HCT116 (cell line): ENCODE data around the gene MTRF1L. TPM values are rescaled to one million over a fixed set of nuclear protein-coding genes. Genes with fewer than 3 reads are reported as not detected.

ENCODE experiments used
- ATAC-seq: fragments of 200-7000 bp; cut with Tn5 transposase; 2 replicates; pipeline ENCODE4 v1.9.1; 2020; ENCODE audit warnings: mild to moderate bottlenecking, moderate library complexity
- BruUV-seq: library from RNA; stranded (reverse); fragments of 400-500 nt; replicated peaks from 2 replicates; lab custom pipeline; 2021; lab: Mats Ljungman, UMichigan
- CTCF ChIA-PET: fragments of 300-600 bp; sonication (Branson Sonifier 250); formaldehyde crosslinking; loops from one replicate; lab custom pipeline; 2021; ENCODE audit warnings: antibody characterized with exemption; lab: Charles Lee
- POLR2A ChIA-PET: fragments of 300-600, 350-600 bp; sonication (Branson Sonifier 250); formaldehyde crosslinking; loops from one replicate; lab custom pipeline; 2021; ENCODE audit warnings: antibody characterized with exemption; lab: Charles Lee
- RAD21 ChIA-PET, 2 experiments: fragments of 300-600 bp; sonication (Branson Sonifier 250); formaldehyde crosslinking; loops; one replicate each; lab custom pipeline; 2023; ENCODE audit warnings: low total read pairs in 2 of 2; ENCODE audit not compliant: uncharacterized antibody in 2 of 2, unreplicated experiment in 2 of 2, low non-redundant PET in 1 of 2; lab: Charles Lee
- DNase-seq: peaks from one replicate; pipeline ENCODE4 v3.0.0-alpha.2; 2010; ENCODE audit warnings: low read depth, low spot score
- H2AFZ ChIP-seq: fragments of 200-600 bp; shearing (Covaris generic), sonication (generic); 2 replicates; pipeline ENCODE4 v1.6.1; 2017; ENCODE audit warnings: low read depth, mixed run types, mixed read lengths, antibody characterized with exemption, low read length; ENCODE audit not compliant: poor library complexity, severe bottlenecking
- H3K27ac ChIP-seq: 2 replicates; pipeline ENCODE4 v1.5.1; 2012; ENCODE audit warnings: low read depth, low read length
- H3K27me3 ChIP-seq: fragments of 200-600 bp; sonication (generic); 2 replicates; pipeline ENCODE4 v1.6.1; 2016; ENCODE audit warnings: mixed run types, low read length, mixed read lengths; ENCODE audit not compliant: insufficient read depth
- H3K36me3 ChIP-seq, 2 experiments: fragments of 200-500 bp in 1 of 2; fragments of 200-600 bp in 1 of 2; sonication (Bioruptor generic) in 1 of 2; sonication (generic) in 1 of 2; 2 replicates each; pipeline versions ENCODE4 v1.5.1 to v1.6.1; 2014 to 2016; ENCODE audit warnings: low read length in 2 of 2, inconsistent platforms in 1 of 2, mixed read lengths in 1 of 2, mixed run types in 1 of 2; ENCODE audit not compliant: insufficient read depth in 2 of 2, control insufficient read depth in 1 of 2
- H3K4me1 ChIP-seq, 2 experiments: fragments of 200-600 bp in 1 of 2; sonication (generic) in 1 of 2; 2 replicates each; pipeline versions ENCODE4 v1.5.1 to v1.6.1; 2012 to 2017; ENCODE audit warnings: low read length in 2 of 2, inconsistent platforms in 1 of 2, mild to moderate bottlenecking in 1 of 2, mixed read lengths in 1 of 2, mixed run types in 1 of 2, moderate library complexity in 1 of 2; ENCODE audit not compliant: insufficient read depth in 2 of 2, control insufficient read depth in 1 of 2
- H3K4me2 ChIP-seq: fragments of 200-600 bp; sonication (generic); 2 replicates; pipeline ENCODE4 v1.6.1; 2017; ENCODE audit warnings: mixed run types, low read length, mixed read lengths
- H3K4me3 ChIP-seq, 2 experiments: fragments of 200-600 bp in 1 of 2; sonication (generic) in 1 of 2; replicated peaks in 1 of 2; 2 replicates each; pipeline ENCODE4 v1.5.1; 2011 to 2016; ENCODE audit warnings: low read length in 2 of 2, control low read depth in 1 of 2, low read depth in 1 of 2, mild to moderate bottlenecking in 1 of 2, mixed read lengths in 1 of 2, mixed run types in 1 of 2
- H3K79me2 ChIP-seq: fragments of 200-600 bp; sonication (generic); 2 replicates; pipeline ENCODE4 v1.6.1; 2017; ENCODE audit warnings: mild to moderate bottlenecking, mixed run types, low read length, moderate library complexity, mixed read lengths; ENCODE audit not compliant: insufficient read depth
- H3K9ac ChIP-seq: fragments of 200-600 bp; sonication (generic); 2 replicates; pipeline ENCODE4 v1.6.1; 2016; ENCODE audit warnings: low read length, mixed read lengths
- H3K9me2 ChIP-seq: fragments of 200-600 bp; sonication (generic), shearing (Covaris generic); 2 replicates; pipeline ENCODE4 v1.6.1; 2017; ENCODE audit warnings: mixed run types, mild to moderate bottlenecking, moderate library complexity; ENCODE audit not compliant: insufficient read depth
- H3K9me3 ChIP-seq, 2 experiments: fragments of 200-500 bp in 1 of 2; fragments of 200-600 bp in 1 of 2; sonication (Bioruptor generic) in 1 of 2; sonication (generic) in 1 of 2; 2 replicates each; pipeline ENCODE4 v1.6.1; 2014 to 2017; ENCODE audit warnings: low read length in 2 of 2, mixed read lengths in 2 of 2, inconsistent platforms in 1 of 2, low read depth in 1 of 2, mild to moderate bottlenecking in 1 of 2, mixed run types in 1 of 2, moderate library complexity in 1 of 2; ENCODE audit not compliant: control insufficient read depth in 1 of 2, insufficient read depth in 1 of 2
- H4K20me1 ChIP-seq: fragments of 200-600 bp; sonication (generic), shearing (Covaris generic); 2 replicates; pipeline ENCODE4 v1.6.1; 2017; ENCODE audit warnings: mixed run types, mild to moderate bottlenecking, moderate library complexity; ENCODE audit not compliant: insufficient read depth
- CBX3 ChIP-seq: IDR thresholded peaks from 2 replicates; pipeline ENCODE4 v1.6.1; 2012; ENCODE audit warnings: low read depth
- EGR1 ChIP-seq: IDR thresholded peaks from 2 replicates; pipeline ENCODE4 v1.6.1; 2012; ENCODE audit warnings: low read depth
- EZH2 ChIP-seq: fragments of 200-600 bp; sonication (generic); IDR thresholded peaks from 2 replicates; pipeline ENCODE4 v1.6.1; 2017; ENCODE audit warnings: antibody characterized with exemption, mixed run types
- FOSL1 ChIP-seq: IDR thresholded peaks from 2 replicates; pipeline ENCODE4 v1.6.1; 2012; ENCODE audit warnings: low read depth
- JUND ChIP-seq: IDR thresholded peaks from 2 replicates; pipeline ENCODE4 v1.6.1; 2012
- POLR2A ChIP-seq: IDR thresholded peaks from 2 replicates; pipeline ENCODE4 v1.7.0; 2011; ENCODE audit warnings: borderline replicate concordance; ENCODE audit not compliant: insufficient read depth, insufficient read length; ENCODE audit errors: extremely low read depth
- SP1 ChIP-seq: IDR thresholded peaks from 2 replicates; pipeline ENCODE4 v1.6.1; 2012; ENCODE audit warnings: low read depth
- SRF ChIP-seq: IDR thresholded peaks from 2 replicates; pipeline ENCODE4 v1.6.1; 2012; ENCODE audit warnings: low read depth
- YY1 ChIP-seq: IDR thresholded peaks from 2 replicates; pipeline ENCODE4 v1.6.1; 2011; ENCODE audit warnings: low read length, low read depth, moderate library complexity, mild to moderate bottlenecking; ENCODE audit not compliant: insufficient replicate concordance; ENCODE audit errors: extremely low read depth
- ZFX ChIP-seq: fragments of 450-650 bp; IDR thresholded peaks from 2 replicates; pipeline ENCODE4 v1.6.1; 2017
- ZNF274 ChIP-seq: fragments of 200-500 bp; sonication (Bioruptor generic); IDR thresholded peaks from 2 replicates; pipeline ENCODE4 v1.6.1; 2014; ENCODE audit warnings: mild to moderate bottlenecking, low read depth, low read length, inconsistent platforms
- intact Hi-C: fragments of 100-400 bp; cut with micrococcal nuclease; formaldehyde crosslinking; loops from 2 replicates; pipeline ENCODE4 v1.10.0; 2022
- total RNA-seq: library from RNA; stranded (reverse); gene quantifications from one replicate; pipeline ENCODE4 v1.2.1, GENCODE V29; 2021; ENCODE audit not compliant: unreplicated experiment
- TF ChIP-seq, protein P1 (sequence below): IDR thresholded peaks from 2 replicates; pipeline ENCODE4 v1.6.1; 2012
- TF ChIP-seq, protein P2 (sequence below): IDR thresholded peaks from 2 replicates; pipeline ENCODE4 v1.6.1; 2012
- TF ChIP-seq, protein P3 (sequence below), 3 experiments: fragments of 200-600 bp in 1 of 3; sonication (generic) in 1 of 3; IDR thresholded peaks in 2 of 3; conservative IDR thresholded peaks in 1 of 3; 2 replicates each; pipeline ENCODE4 v1.5.1; 2012 to 2017; ENCODE audit warnings: low read depth in 2 of 3, low read length in 2 of 3, antibody characterized with exemption in 1 of 3, borderline replicate concordance in 1 of 3, control low read depth in 1 of 3, mild to moderate bottlenecking in 1 of 3, mixed read lengths in 1 of 3, mixed run types in 1 of 3, moderate library complexity in 1 of 3; ENCODE audit not compliant: insufficient read depth in 1 of 3
- TF ChIP-seq, protein P4 (sequence below): IDR thresholded peaks from 2 replicates; pipeline ENCODE4 v1.6.1; 2011; ENCODE audit warnings: mild to moderate bottlenecking, low read length, moderate library complexity; ENCODE audit not compliant: insufficient replicate concordance; ENCODE audit errors: extremely low read depth

MTRF1L gene
- total RNA-seq, 1 experiment from 2014 or later: 26.2 TPM

DNA sequence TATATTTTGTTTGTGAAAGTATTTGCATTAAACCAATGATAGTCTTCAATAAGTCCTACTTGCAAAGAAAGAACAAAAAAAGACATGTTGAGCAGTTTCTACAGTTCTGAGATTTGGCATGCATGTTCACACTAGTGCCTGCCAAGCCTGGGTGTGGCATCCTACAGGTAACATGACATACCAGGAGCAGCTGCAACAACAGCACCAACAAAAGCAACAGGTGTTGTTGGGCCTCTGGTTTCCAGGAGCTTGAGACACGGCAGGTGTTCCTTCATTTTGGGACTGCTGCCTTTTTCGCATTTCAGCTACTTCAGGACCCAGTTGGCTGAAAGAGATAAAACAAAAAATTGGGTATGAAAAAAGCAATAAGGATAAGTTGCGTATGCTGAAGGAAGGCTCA lies 41.2 kb upstream of the MTRF1L start:
- Histone ChIP-seq H3K9me2 (no peaks in the 10 kb centered on the region), H3K4me1 (no peaks in the 10 kb centered on the region), H2AFZ (no peak overlapping the region), H4K20me1 (no peaks in the 10 kb centered on the region), H3K4me3 (no peak overlapping the region), H3K9ac (no peak overlapping the region), H3K79me2 (no peaks in the 10 kb centered on the region), H3K27me3 (no peaks in the 10 kb centered on the region), H3K4me2 (no peak overlapping the region), H3K36me3 (no peaks in the 10 kb centered on the region), H3K9me3 (no peaks in the 10 kb centered on the region), H3K27ac (no peak overlapping the region)
- no TSS peak for BruUV-seq
- CTCF ChIA-PET: no interaction called here
- POLR2A ChIA-PET: no interaction called here
- RAD21 ChIA-PET: no interaction called here
- DNase-seq (no peak), ATAC-seq (no peak)
- intact Hi-C loops: no loop called here
- TF ChIP-seq EGR1 (no peak), ZNF274 (no peak), JUND (no peak), EZH2 (no peak), SRF (no peak), CBX3 (no peak), YY1 (no peak)
- TF ChIP-seq, protein P1, sequence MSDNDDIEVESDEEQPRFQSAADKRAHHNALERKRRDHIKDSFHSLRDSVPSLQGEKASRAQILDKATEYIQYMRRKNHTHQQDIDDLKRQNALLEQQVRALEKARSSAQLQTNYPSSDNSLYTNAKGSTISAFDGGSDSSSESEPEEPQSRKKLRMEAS: no peak

DNA sequence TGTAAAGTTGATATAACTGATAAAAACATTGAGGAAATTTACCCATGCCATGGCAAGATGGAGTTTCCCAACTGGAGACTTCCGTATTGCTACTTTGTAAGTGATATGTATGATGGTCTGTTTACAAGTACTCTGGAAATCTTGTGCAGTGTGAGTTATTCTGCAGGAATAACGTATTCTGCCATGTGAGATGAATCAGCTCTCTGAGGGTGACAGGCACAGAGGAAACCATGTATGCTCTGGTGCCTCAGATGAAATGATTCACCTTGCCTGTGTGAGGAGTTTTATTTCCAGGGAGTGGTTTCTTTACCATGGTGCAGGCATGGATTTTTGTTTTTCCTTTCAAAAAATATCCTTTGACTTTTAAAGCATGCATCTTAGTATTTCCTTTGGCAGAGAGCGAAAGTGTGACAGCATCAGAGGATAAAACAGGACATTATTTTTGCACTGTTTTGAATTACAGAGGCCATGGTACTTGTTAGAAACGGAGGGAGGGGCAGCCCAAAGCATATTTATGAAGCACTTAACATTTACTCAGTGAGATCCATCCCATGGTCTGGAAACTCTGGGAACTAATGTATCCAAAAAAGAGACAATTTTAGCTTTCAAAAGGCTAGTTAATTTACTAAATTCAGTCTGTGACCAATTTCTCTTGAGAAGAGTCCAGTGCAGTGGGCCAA lies 36.0 kb upstream of the MTRF1L start:
- H3K36me3 ChIP-seq: no peaks in the 10 kb centered on the region
- H3K4me2 ChIP-seq: no peak overlapping the region
- BruUV-seq: no TSS peak
- no peaks in the 10 kb centered on the region for H3K9me2 ChIP-seq
- ATAC-seq (no peak), DNase-seq (no peak)
- RAD21 ChIA-PET: no interaction called here
- H3K4me3 ChIP-seq: no peak overlapping the region
- no peaks in the 10 kb centered on the region for H3K9me3 ChIP-seq
- POLR2A ChIA-PET: no interaction called here
- H4K20me1 ChIP-seq: no peaks in the 10 kb centered on the region
- H2AFZ ChIP-seq: no peak overlapping the region
- no peaks in the 10 kb centered on the region for H3K4me1 ChIP-seq
- intact Hi-C loops: no loop called here
- no peaks in the 10 kb centered on the region for H3K27me3 ChIP-seq
- no peak overlapping the region for H3K27ac ChIP-seq
- H3K9ac ChIP-seq: no peak overlapping the region
- no peaks in the 10 kb centered on the region for H3K79me2 ChIP-seq
- CTCF ChIA-PET: interaction anchor here (1.6 kb wide), 1 partner anchor 192 kb away, joined by 3 read pairs; no protein-coding TSS in a partner anchor
- no peak for TF ChIP-seq YY1
- TF ChIP-seq FOSL1: no peak
- TF ChIP-seq, protein P2, sequence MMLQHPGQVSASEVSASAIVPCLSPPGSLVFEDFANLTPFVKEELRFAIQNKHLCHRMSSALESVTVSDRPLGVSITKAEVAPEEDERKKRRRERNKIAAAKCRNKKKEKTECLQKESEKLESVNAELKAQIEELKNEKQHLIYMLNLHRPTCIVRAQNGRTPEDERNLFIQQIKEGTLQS: no peak
- TF ChIP-seq ZFX: no peak
- no peak for TF ChIP-seq CBX3
- no peak for TF ChIP-seq ZNF274
- TF ChIP-seq SP1: no peak
- TF ChIP-seq POLR2A: no peak
- TF ChIP-seq, protein P3, sequence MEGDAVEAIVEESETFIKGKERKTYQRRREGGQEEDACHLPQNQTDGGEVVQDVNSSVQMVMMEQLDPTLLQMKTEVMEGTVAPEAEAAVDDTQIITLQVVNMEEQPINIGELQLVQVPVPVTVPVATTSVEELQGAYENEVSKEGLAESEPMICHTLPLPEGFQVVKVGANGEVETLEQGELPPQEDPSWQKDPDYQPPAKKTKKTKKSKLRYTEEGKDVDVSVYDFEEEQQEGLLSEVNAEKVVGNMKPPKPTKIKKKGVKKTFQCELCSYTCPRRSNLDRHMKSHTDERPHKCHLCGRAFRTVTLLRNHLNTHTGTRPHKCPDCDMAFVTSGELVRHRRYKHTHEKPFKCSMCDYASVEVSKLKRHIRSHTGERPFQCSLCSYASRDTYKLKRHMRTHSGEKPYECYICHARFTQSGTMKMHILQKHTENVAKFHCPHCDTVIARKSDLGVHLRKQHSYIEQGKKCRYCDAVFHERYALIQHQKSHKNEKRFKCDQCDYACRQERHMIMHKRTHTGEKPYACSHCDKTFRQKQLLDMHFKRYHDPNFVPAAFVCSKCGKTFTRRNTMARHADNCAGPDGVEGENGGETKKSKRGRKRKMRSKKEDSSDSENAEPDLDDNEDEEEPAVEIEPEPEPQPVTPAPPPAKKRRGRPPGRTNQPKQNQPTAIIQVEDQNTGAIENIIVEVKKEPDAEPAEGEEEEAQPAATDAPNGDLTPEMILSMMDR (IDR thresholded peaks at IDR 0.05 in 2 of 3, conservative IDR thresholded peaks at IDR 0.05 in 1 of 3; ENCODE audit: borderline replicate concordance in 1 of 3, insufficient read depth in 1 of 3, low read depth in 2 of 3, low read length in 2 of 3): no peak
- TF ChIP-seq JUND: no peak
- TF ChIP-seq, protein P1: no peak
- TF ChIP-seq, protein P4, sequence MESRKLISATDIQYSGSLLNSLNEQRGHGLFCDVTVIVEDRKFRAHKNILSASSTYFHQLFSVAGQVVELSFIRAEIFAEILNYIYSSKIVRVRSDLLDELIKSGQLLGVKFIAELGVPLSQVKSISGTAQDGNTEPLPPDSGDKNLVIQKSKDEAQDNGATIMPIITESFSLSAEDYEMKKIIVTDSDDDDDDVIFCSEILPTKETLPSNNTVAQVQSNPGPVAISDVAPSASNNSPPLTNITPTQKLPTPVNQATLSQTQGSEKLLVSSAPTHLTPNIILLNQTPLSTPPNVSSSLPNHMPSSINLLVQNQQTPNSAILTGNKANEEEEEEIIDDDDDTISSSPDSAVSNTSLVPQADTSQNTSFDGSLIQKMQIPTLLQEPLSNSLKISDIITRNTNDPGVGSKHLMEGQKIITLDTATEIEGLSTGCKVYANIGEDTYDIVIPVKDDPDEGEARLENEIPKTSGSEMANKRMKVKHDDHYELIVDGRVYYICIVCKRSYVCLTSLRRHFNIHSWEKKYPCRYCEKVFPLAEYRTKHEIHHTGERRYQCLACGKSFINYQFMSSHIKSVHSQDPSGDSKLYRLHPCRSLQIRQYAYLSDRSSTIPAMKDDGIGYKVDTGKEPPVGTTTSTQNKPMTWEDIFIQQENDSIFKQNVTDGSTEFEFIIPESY: no peak
